ENCODE measurements around the gene CCSER2. TPM values are rescaled to one million over a fixed set of nuclear protein-coding genes. Genes with fewer than 3 reads are reported as not detected.

CCSER2 gene
- total RNA-seq, 6 experiments from 2014 or later, result 18.2 to 28.8 (median 25.9) TPM

DNA sequence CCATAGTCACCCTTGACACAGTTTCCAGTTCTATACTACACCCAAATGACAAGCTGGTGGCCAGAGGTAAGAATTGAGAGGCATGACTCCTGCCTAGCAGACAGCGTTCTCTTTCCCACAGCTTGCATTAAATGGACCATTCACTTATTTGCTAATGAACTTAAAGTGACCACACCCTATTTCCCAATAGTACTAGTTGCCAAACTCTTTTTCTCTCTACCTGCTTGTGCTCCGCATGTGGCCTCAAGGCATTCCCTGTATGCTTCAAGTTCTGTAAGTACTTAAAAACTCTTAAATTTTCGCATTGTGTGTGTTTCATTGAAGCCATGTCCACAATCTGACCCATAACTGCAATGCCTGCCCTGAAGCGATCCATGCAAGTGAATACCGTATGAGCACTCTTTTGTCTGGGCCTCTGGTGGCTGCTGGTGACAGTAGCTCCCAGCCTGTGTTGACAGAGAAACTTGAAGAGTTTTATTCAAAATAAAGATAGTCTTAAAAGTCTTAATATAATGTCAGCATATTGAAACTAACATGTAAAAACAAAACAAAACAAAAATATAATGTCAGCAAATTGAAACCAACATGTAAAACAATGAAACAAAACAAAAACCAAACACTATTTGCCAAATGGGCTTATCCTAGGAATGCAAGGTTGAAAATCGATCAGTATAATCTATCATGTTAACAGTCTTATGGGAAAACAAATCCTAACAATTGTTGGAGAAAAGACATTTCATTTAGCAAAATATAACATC is 73.6 kb downstream of the CCSER2 start:
- intact Hi-C loops (cut with DNase I), result no loop called here
- Histone ChIP-seq H3K9me3 (no peaks in the 10 kb centered on the region), H3K4me1 (peaks cover 0 to 6% (median 0%) of the 10 kb centered on the region in 4 donors), H3K27ac (no peak overlapping the region), H3K27me3 (no peaks in the 10 kb centered on the region), H3K4me3 (no peak overlapping the region), H3K36me3 (no peaks in the 10 kb centered on the region)
- peak in 3 of 4 donors; percentile 15 to 39 (median 28) for ATAC-seq
- no peak for TF ChIP-seq POLR2A (IDR thresholded peaks at IDR 0.05)
- TF ChIP-seq, protein P1, sequence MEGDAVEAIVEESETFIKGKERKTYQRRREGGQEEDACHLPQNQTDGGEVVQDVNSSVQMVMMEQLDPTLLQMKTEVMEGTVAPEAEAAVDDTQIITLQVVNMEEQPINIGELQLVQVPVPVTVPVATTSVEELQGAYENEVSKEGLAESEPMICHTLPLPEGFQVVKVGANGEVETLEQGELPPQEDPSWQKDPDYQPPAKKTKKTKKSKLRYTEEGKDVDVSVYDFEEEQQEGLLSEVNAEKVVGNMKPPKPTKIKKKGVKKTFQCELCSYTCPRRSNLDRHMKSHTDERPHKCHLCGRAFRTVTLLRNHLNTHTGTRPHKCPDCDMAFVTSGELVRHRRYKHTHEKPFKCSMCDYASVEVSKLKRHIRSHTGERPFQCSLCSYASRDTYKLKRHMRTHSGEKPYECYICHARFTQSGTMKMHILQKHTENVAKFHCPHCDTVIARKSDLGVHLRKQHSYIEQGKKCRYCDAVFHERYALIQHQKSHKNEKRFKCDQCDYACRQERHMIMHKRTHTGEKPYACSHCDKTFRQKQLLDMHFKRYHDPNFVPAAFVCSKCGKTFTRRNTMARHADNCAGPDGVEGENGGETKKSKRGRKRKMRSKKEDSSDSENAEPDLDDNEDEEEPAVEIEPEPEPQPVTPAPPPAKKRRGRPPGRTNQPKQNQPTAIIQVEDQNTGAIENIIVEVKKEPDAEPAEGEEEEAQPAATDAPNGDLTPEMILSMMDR (IDR thresholded peaks at IDR 0.05), result no peak
- no peak for DNase-seq
- 84% methylated on average over 5 of the region's 6 CpGs for WGBS (ENCODE audit: insufficient coverage, low coverage, low lambda C conversion rate, missing lambda C conversion rate)

DNA sequence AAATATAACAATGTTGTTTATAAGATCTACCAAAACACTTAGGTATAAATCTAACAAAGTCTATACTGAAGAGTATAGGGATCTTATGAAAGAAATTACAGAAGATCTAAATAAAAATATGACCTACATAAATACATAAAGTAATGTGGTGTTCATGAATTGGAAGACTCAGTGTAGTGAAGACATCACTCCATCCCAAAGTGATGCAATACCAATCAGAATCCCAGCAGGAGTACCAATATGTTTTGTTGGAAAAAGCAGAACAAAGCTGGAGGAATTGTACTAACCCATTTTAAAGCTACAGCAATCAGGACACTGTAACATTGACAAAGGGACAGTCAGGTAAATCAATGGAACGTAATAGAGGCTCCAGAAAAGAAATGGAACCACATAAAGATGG is 76.4 kb downstream of the CCSER2 start:
- ATAC-seq (no peak), DNase-seq (no peak)
- Histone ChIP-seq H3K27ac (no peak overlapping the region), H3K4me3 (no peak overlapping the region), H3K27me3 (no peaks in the 10 kb centered on the region), H3K9me3 (no peaks in the 10 kb centered on the region), H3K4me1 (no peaks in the 10 kb centered on the region), H3K36me3 (no peaks in the 10 kb centered on the region)
- intact Hi-C loops (cut with DNase I), result no loop called here
- no peak for TF ChIP-seq POLR2A (IDR thresholded peaks at IDR 0.05)
- TF ChIP-seq, protein P1 (IDR thresholded peaks at IDR 0.05), result no peak
- 88% methylated on average over 1 of the region's 1 CpG for WGBS (ENCODE audit: insufficient coverage, low coverage, low lambda C conversion rate, missing lambda C conversion rate)

DNA sequence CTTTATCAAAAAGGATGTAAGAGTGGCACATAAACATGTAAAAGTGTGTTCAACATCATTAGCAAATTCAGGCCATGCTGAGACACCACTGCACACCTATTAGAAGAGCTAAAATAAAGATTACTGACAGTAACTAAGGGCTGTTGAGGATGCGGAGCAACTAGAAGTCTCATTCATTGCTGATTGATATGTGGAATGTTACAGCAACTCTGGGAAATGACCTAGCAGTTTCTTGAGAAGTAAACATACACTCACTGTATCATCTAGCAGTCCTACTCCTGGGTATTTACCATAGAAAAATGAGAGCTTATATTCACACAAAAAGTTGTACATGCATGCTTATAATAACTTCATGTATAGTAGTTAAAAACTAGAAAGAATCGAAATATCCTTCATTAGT is 77.3 kb downstream of the CCSER2 start:
- TF ChIP-seq, protein P1 (IDR thresholded peaks at IDR 0.05), result no peak
- no peaks in the 10 kb centered on the region for H3K9me3 ChIP-seq
- intact Hi-C loops (cut with DNase I), result no loop called here

DNA sequence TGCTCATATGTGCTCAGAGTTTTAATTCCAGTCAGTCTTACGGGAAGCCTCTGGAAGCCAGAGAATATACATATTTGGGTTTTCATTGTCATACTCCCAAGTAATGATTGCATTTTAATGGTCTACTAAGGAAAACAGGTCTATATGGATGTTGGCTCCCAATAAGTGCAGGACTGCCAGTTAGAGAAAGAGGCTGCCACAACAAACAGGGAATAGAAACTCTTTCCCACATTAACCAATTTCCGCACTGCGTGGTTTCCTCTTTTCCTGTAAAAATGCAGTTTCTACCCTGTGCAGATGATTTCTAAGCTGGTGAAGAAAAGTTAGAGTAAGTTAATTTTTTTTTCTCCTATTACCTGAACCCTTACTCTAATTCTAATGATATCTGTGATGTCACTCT is 78.2 kb downstream of the CCSER2 start:
- no peaks in the 10 kb centered on the region for H3K27me3 ChIP-seq
- DNase-seq (no peak), ATAC-seq (peak in 1 of 4 donors; percentile 21)
- WGBS (ENCODE audit: insufficient coverage, low coverage, low lambda C conversion rate, missing lambda C conversion rate), result 77% methylated on average over 3 of the region's 3 CpGs
- intact Hi-C loops (cut with DNase I), result no loop called here
- H3K4me3 ChIP-seq, result no peak overlapping the region
- TF ChIP-seq POLR2A (IDR thresholded peaks at IDR 0.05), result no peak
- TF ChIP-seq, protein P1 (IDR thresholded peaks at IDR 0.05), result no peak
- H3K9me3 ChIP-seq, result no peaks in the 10 kb centered on the region
- no peak overlapping the region for H3K27ac ChIP-seq
- H3K36me3 ChIP-seq, result no peaks in the 10 kb centered on the region
- H3K4me1 ChIP-seq, result no peaks in the 10 kb centered on the region

More for the DNA sequence above, 77.3 kb downstream of the CCSER2 start:
- DNase-seq (no peak), ATAC-seq (no peak)
- Histone ChIP-seq H3K36me3 (no peaks in the 10 kb centered on the region), H3K4me1 (no peaks in the 10 kb centered on the region), H3K27me3 (no peaks in the 10 kb centered on the region), H3K27ac (no peak overlapping the region), H3K4me3 (no peak overlapping the region)
- WGBS (ENCODE audit: insufficient coverage, low coverage, low lambda C conversion rate, missing lambda C conversion rate), result 90% methylated on average over 2 of the region's 2 CpGs

Measured in right lobe of liver (tissue), 6 donors.